Prostate gland (tissue), 2 donors: ENCODE data around the gene RMDN3.

ENCODE experiments used
- CTCF ChIP-seq, 4 experiments: fragments of 200-600 bp in 2 of 4; fragments of 450-650 bp in 2 of 4; sonication (generic) in 2 of 4; IDR thresholded peaks; 1 replicate in 3 of 4; 2 replicates in 1 of 4; pipeline ENCODE4 v1.5.1; 2016 to 2019; ENCODE audit warnings: antibody characterized with exemption in 4 of 4, mild to moderate bottlenecking in 2 of 4, moderate library complexity in 2 of 4
- POLR2A ChIP-seq: fragments of 450-650 bp; IDR thresholded peaks from one replicate; pipeline ENCODE4 v1.6.1; 2016; ENCODE audit warnings: antibody characterized with exemption, mild to moderate bottlenecking
- POLR2AphosphoS5 ChIP-seq: sonication (generic); formaldehyde crosslinking; IDR thresholded peaks from one replicate; pipeline ENCODE4 v1.6.1; 2017; ENCODE audit warnings: antibody characterized with exemption

GRCh38 chr15:40755812-40756208 is 756 bp upstream of the RMDN3 start:
- TF ChIP-seq POLR2A (no peak), CTCF (IDR thresholded peaks at IDR 0.05) (no peak), POLR2AphosphoS5 (no peak)
